Measurements from ENCODE around the gene TBX10. TPM values are rescaled to one million over a fixed set of nuclear protein-coding genes. Genes with fewer than 3 reads are reported as not detected.
"Not testable (repeated sequence)": the region's sequence is repeated elsewhere in the genome, so short reads cannot be mapped to it uniquely, and the experiment has no call there.

Gene TBX10
- total RNA-seq, 6 experiments from 2014 or later, result not detected

- TF ChIP-seq CTCF (IDR thresholded peaks at IDR 0.05), result no peak
- no peak for DNase-seq
- no peak overlapping the region for H3K27ac Mint-ChIP-seq
- H3K36me3 Mint-ChIP-seq (ENCODE audit: low read depth), result peaks cover 3% of the 10 kb centered on the region; the same call in 1 of the 2 replicates
- peaks cover 21% of the 10 kb centered on the region for H3K27me3 Mint-ChIP-seq (ENCODE audit: insufficient read depth)
- no peaks in the 10 kb centered on the region for H3K4me1 Mint-ChIP-seq (ENCODE audit: low read depth)
- H3K4me3 Mint-ChIP-seq, result no peak overlapping the region
- no peaks in the 10 kb centered on the region for H3K9me3 Mint-ChIP-seq
Measured at GRCh38 chr11:67592880-67593564, 46.5 kb downstream of the TBX10 start.

- not testable (repeated sequence) for H3K4me3 Mint-ChIP-seq, DNase-seq, H3K27ac Mint-ChIP-seq, H3K9me3 Mint-ChIP-seq
- Mint-ChIP-seq H3K4me1 (ENCODE audit: low read depth) (peaks cover 23% of the 10 kb centered on the region), H3K36me3 (ENCODE audit: low read depth) (peaks cover 17% of the 10 kb centered on the region; the same call in 1 of the 2 replicates), H3K27me3 (ENCODE audit: insufficient read depth) (peaks cover 12% of the 10 kb centered on the region)
Measured at GRCh38 chr11:67588899-67589415, 50.6 kb downstream of the TBX10 start.

GRCh38 chr11:67588136-67588503, 51.4 kb downstream of the TBX10 start:
- Mint-ChIP-seq H3K27me3 (ENCODE audit: insufficient read depth) (peaks cover 6% of the 10 kb centered on the region), H3K36me3 (ENCODE audit: low read depth) (peaks cover 17% of the 10 kb centered on the region; the same call in 1 of the 2 replicates), H3K9me3 (no peaks in the 10 kb centered on the region), H3K27ac (no peak overlapping the region), H3K4me3 (no peak overlapping the region), H3K4me1 (ENCODE audit: low read depth) (peaks cover 28% of the 10 kb centered on the region)
- no peak for TF ChIP-seq CTCF (IDR thresholded peaks at IDR 0.05)
- DNase-seq, result no peak

DNA sequence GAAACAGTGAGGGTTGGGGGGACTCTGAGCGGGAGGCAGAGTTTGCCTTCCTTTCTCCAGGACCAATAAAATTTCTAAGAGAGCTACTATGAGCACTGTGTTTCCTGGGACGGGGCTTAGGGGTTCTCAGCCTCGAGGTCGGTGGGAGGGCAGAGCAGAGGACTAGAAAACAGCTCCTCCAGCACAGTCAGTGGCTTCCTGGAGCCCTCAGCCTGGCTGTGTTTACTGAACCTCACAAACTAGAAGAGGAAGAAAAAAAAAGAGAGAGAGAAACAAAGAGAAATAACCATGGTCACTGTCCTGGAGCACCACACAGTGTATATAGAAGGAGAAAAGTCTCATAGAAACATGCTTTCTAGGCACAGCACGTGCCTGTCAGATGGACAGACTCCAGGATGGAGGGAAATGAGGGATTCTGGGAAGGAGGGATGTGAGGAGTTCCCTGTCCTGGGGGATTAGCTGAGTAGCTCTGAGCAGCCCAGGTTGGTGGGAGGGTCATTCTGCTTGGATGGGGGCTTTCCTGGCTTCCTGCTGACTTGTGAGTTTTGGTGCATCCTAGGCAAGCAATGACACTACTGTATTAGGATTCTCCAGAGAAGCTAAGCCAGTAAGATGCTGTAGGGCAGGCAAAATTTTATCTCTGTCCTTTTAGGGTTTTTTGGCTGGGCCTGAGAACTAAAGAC, 52.9 kb downstream of the TBX10 start:
- peaks cover 17% of the 10 kb centered on the region; the same call in 1 of the 2 replicates for H3K36me3 Mint-ChIP-seq (ENCODE audit: low read depth)
- H3K9me3 Mint-ChIP-seq, result no peaks in the 10 kb centered on the region
- H3K4me3 Mint-ChIP-seq, result no peak overlapping the region
- H3K4me1 Mint-ChIP-seq (ENCODE audit: low read depth), result peaks cover 42% of the 10 kb centered on the region
- no peak for TF ChIP-seq CTCF (IDR thresholded peaks at IDR 0.05)
- H3K27ac Mint-ChIP-seq, result no peak overlapping the region
- no peak for DNase-seq
- H3K27me3 Mint-ChIP-seq (ENCODE audit: insufficient read depth), result peaks cover 4% of the 10 kb centered on the region; the same call in 1 of the 2 replicates

GRCh38 chr11:67585911-67586310, 53.7 kb downstream of the TBX10 start:
- no peak for TF ChIP-seq CTCF (IDR thresholded peaks at IDR 0.05)
- DNase-seq, result no peak
- Mint-ChIP-seq H3K27me3 (ENCODE audit: insufficient read depth) (peaks cover 8% of the 10 kb centered on the region; the same call in 1 of the 2 replicates), H3K36me3 (ENCODE audit: low read depth) (peaks cover 17% of the 10 kb centered on the region; the same call in 1 of the 2 replicates), H3K9me3 (no peaks in the 10 kb centered on the region), H3K4me3 (peak overlapping the region; percentile 94; the same call in 1 of the 2 replicates), H3K4me1 (ENCODE audit: low read depth) (peaks cover 46% of the 10 kb centered on the region), H3K27ac (peak overlapping the region; percentile 24; the same call in 1 of the 2 replicates)

Data from HFFc6 (cell line).